Skin epidermis (tissue), 12 donors: ENCODE measurements around the gene CDC42EP4.

Experiments
- H3K27ac ChIP-seq, 21 experiments: fragments of 200-600 bp; sonication (generic) in 11 of 21; one replicate each; pipeline ENCODE4 v1.5.0; 2020; ENCODE audit warnings: mild to moderate bottlenecking in 3 of 21, inconsistent platforms in 2 of 21, moderate library complexity in 2 of 21
- H3K4me3 ChIP-seq, 7 experiments: fragments of 200-600 bp; sonication (generic) in 2 of 7; one replicate each; pipeline ENCODE4 v1.5.0; 2020; ENCODE audit warnings: inconsistent platforms in 2 of 7, mild to moderate bottlenecking in 2 of 7, moderate library complexity in 1 of 7

CDC42EP4 gene

DNA sequence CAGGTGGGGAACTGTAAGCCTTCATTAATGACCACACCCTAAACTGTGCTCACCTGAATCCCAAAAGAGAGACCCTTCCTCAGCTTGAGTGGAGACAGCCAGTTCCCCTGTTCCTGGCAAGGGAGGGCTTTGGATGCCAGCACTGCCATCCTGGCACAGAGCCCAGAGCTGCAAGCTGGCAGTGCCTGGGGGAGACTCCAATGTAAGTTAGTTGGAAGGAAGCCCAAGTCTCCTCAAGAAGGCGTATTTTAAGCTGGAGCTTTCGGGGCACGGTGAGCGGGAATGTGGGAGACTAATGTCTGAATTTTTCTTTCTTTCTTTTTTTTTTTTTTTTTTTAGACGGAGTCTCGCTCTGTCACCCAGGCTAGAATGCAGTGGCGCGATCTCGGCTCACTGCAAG is 4.7 kb downstream of the CDC42EP4 start:
- Histone ChIP-seq H3K4me3 (no peak overlapping the region), H3K27ac (peak overlapping the region in 13 of 21 experiments; percentile 4 to 98 (median 91))

DNA sequence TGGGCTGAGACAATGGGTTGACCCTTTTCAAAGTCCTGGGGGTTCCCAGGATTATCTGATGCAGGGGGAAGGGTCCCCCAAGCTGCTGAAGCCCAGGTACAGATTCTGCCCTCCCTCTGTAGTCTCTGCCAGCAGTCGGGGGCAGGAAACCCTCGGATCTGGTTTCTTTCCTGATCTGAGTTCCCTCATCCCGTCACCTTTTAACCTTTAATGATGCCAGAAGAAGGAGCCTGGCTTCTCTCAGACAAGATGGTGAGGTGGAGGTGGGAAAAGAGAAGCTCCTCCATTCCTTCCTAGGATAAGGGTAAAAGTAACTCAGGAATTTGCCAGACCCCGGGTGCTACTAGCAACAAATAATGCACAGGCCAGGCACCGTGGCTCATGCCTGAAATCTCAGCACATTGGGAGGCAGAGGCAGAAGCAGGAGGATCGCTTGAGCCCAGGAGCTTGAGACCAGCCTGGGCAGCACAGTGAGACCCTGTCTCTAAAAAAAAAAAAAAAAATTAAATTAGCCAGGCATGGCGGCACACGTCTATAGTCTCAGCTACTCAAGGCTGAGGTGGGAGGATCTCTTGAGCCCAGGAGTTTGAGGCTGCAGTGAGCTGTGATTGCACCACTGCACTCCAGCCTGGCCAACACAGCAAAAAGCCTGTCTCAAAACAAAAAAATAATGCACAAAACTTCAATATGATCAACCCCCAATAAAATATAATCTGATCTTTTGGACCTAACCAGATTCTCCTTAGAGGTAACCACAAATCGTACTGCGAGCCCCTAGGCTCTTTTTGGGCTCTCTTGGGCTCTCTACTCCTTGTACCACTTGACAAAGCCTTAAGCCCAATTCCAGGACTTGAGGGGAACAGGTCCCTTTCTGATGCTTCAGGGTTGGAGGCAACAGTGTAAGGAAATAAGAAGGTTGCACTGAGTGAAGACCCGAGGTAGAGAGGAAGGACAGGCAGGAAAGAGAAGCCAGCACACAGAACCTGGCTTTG is 5.7 kb downstream of the CDC42EP4 start:
- peak overlapping the region in 20 of 21 experiments; percentile 16 to 98 (median 79) for H3K27ac ChIP-seq
- peak overlapping the region in 1 of 7 experiments; percentile 36 for H3K4me3 ChIP-seq

GRCh38 chr17:73304971-73305812 is 6.6 kb downstream of the CDC42EP4 start:
- Histone ChIP-seq H3K27ac (peak overlapping the region in 20 of 21 experiments; percentile 16 to 96 (median 78)), H3K4me3 (peak overlapping the region in 5 of 7 experiments; percentile 4 to 36 (median 21))

DNA sequence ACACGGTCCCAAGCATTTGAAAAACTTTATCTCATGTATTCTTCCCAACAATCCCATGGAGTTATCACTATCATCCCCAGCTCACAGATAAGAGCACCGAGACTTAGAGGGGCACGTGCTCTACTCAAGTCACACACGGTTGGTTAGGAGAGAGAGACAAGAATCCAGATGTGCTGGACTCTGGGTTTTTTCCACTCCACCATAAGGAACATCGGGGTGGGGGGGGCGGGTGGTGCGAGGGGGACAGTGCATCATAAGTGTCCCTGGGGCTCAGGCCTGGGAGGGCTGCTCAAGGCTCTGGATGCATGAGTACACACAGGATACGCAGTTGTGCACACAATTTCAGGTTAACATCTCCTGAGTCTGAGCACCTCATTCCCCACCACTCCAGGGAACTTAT is 7.4 kb downstream of the CDC42EP4 start:
- peak overlapping the region in 18 of 21 experiments; percentile 25 to 96 (median 79) for H3K27ac ChIP-seq
- peak overlapping the region in 1 of 7 experiments; percentile 24 for H3K4me3 ChIP-seq

- Histone ChIP-seq H3K27ac (peak overlapping the region in 1 of 21 experiments; percentile 26), H3K4me3 (no peak overlapping the region)
Measured at GRCh38 chr17:73302189-73302588, 9.6 kb downstream of the CDC42EP4 start.

GRCh38 chr17:73301369-73301768 is 10.4 kb downstream of the CDC42EP4 start:
- Histone ChIP-seq H3K4me3 (no peak overlapping the region), H3K27ac (peak overlapping the region in 2 of 21 experiments; percentile 26 to 40)

DNA sequence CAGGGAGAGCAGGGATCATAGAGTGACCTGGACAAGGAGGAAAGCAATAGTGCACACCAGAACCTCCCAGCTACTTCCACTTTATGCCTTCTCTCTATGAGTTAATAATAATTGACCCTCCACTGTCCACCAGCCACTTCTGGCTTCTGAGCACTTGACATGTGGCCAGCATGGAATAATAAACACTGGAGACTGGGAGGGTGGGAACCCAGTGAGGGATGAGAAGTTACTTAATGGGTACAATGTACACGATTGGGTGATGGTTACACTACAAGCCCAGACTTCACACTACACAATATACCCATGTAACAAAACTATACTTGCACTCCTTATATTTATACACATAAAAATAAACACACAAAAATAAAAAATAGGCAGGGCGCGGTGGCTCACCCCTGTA is 11.4 kb downstream of the CDC42EP4 start:
- Histone ChIP-seq H3K4me3 (no peak overlapping the region), H3K27ac (peak overlapping the region in 1 of 21 experiments; percentile 2)

DNA sequence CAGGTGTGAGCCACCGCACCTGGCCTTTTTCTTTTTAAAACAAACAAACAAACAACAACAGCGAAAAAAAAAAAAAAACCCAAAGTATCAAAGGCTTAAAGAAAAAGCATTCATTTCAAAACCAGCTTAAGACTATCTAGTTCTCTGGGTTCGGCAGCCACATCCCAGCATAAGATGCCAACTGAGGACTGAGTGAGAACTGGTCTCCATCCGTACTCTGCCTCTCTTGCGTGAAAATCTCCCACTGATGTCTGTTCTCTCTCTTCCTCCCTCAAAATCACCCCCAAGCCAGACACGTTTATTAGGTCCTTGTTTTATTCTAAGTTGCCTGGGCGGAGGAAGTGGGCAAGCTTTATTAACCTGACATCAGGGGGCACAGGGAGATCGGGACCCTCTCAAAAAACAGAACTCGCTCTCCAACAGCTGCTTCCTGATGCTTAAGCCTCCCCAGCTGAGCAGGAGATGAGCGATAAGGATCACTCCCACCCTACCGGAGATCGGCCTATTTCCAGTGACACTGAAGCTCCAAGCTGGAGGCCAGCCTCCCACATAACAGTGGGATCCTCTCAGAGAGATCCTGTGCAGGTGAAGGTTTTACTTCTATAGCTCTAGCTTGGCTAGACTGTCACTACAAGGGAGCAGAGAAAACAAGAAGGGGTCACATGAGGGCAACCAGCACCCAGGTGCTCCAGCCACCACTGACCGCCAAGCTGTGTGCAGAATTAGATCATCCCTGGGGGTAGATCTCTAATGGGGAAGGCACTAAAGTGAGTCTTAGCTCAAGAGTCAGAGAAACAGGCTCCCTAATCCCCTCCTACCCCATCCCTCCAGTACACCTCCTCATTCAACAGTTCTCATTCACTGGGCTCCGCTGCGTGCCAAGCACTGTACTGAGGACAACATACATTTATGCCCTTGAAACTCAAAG is 13.6 kb downstream of the CDC42EP4 start:
- Histone ChIP-seq H3K4me3 (no peak overlapping the region), H3K27ac (peak overlapping the region in 5 of 21 experiments; percentile 5 to 54 (median 26))

GRCh38 chr17:73293480-73293911 is 18.3 kb downstream of the CDC42EP4 start:
- H3K27ac ChIP-seq = peak overlapping the region in 10 of 21 experiments; percentile 1 to 84 (median 74)
- H3K4me3 ChIP-seq = no peak overlapping the region

GRCh38 chr17:73293031-73293430 is 18.8 kb downstream of the CDC42EP4 start:
- H3K4me3 ChIP-seq = no peak overlapping the region
- H3K27ac ChIP-seq = peak overlapping the region in 11 of 21 experiments; percentile 1 to 90 (median 74)

DNA sequence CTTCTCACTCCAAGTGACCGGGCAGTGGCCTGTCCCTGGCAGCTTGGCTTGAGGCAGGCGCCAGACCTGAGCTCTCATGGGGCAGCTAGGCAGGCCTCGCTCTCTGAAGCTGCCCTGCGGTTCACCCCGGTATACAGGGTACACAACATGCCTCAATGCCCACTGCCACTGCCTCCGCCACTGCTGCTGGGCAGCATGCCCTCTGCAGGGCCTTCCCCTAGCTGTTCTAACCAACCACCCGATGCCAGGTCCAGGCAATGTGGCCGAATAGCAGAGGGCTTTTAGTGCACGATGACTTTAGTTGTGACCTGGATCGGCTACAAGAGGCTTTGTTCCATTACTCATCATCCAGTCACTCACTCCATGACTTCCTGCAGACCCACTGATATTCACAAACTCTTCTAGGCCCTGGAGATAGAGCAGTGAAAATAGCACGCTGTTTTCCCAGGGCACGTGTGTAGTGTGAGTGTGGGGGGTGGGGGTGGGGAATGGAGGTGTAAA is 19.7 kb downstream of the CDC42EP4 start:
- Histone ChIP-seq H3K4me3 (no peak overlapping the region), H3K27ac (peak overlapping the region in 17 of 21 experiments; percentile 16 to 90 (median 74))

- Histone ChIP-seq H3K4me3 (no peak overlapping the region), H3K27ac (peak overlapping the region in 18 of 21 experiments; percentile 2 to 90 (median 74))
Measured at GRCh38 chr17:73291260-73291801, 20.5 kb downstream of the CDC42EP4 start.

- Histone ChIP-seq H3K4me3 (no peak overlapping the region), H3K27ac (peak overlapping the region in 17 of 21 experiments; percentile 2 to 90 (median 74))
Measured at GRCh38 chr17:73290399-73291259, 21.2 kb downstream of the CDC42EP4 start.

- H3K27ac ChIP-seq = peak overlapping the region in 11 of 21 experiments; percentile 23 to 90 (median 80)
- H3K4me3 ChIP-seq = no peak overlapping the region
Measured at GRCh38 chr17:73289549-73290254, 22.1 kb downstream of the CDC42EP4 start.

DNA sequence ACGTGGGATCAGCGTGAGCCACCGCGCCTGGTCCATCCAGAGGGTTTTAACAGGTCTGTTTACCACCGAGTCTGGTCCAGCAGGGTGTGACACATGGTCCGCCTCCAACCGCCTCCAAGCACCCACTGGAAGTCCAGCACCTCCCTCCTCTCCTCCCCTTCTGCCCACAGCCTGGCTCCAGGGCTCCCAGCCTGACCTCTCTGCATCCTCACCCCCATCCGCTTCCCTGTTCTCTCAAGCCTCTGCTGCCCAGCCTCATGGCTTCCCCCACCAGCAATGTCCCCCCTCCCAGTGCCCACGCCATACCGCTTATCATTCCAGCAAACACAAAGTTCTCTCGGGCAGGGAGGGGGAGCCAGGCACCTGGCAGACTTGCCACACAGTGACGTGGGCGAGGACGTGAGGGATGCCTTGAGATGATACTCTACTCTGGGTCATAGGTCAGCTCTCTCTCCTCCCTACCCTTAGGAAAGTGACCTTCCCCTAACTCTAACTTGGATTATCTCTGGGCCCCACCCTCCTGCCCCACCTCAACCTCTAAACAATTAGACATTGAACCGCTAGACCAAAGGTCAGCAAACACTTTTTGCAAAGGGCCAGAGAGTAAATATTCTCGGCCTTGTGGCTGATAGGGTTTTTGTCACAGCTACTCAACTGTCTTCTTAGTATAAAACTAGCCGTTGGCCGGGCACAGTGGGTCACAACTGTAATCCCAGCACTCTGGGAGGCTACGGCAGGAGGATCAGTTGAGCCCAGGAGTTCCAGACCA is 23.1 kb downstream of the CDC42EP4 start:
- H3K4me3 ChIP-seq = no peak overlapping the region
- peak overlapping the region in 10 of 21 experiments; percentile 13 to 90 (median 76) for H3K27ac ChIP-seq

GRCh38 chr17:73286863-73287296 is 24.9 kb downstream of the CDC42EP4 start:
- H3K27ac ChIP-seq = peak overlapping the region in 12 of 21 experiments; percentile 6 to 65 (median 45)
- no peak overlapping the region for H3K4me3 ChIP-seq
